HG03066 (cell line): ENCODE results near the gene CYCS.
"Not testable (repeated sequence)": the region's sequence is repeated elsewhere in the genome, so short reads cannot be mapped to it uniquely, and the experiment has no call there.

Experiments
- ATAC-seq: cut with Tn5 transposase; IDR thresholded peaks from one replicate; pipeline ENCODE4 v1.9.1; 2021; ENCODE audit warnings: low read depth; ENCODE audit not compliant: unreplicated experiment

The CYCS gene

GRCh38 chr7:25125137-25125946, at the start of gene CYCS:
TSS of gene CYCS (minus strand) at chr7:25125260. CDS start at chr7:25124119, 1,141 bp downstream.
- ATAC-seq: peak; percentile 90

- ATAC-seq: no peak
Measured at GRCh38 chr7:25173184-25173583, 48.1 kb upstream of the CYCS start.

DNA sequence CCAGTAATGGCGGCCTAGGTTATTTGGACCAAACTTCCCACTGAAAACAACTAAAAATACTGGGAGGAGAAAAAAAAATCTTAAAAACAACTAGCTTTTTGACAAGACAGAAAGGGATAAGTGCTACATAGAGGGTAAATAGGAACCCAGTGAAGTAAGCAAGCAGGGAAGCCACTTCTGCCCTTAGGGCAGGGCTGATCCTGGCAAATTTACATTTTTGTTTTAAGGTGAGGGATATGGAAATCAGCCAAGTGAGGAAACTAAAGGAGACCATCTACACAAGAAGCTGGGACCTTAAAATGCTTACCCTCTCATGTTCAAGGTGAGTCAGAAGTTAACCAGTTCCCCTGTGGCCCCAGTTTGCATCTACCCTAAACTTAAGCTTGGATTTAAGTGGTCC, 46.5 kb upstream of the CYCS start:
- no peak for ATAC-seq

GRCh38 chr7:25171071-25171470, 46.0 kb upstream of the CYCS start:
- ATAC-seq: no peak

GRCh38 chr7:25169683-25170082, 44.6 kb upstream of the CYCS start:
- no peak for ATAC-seq

DNA sequence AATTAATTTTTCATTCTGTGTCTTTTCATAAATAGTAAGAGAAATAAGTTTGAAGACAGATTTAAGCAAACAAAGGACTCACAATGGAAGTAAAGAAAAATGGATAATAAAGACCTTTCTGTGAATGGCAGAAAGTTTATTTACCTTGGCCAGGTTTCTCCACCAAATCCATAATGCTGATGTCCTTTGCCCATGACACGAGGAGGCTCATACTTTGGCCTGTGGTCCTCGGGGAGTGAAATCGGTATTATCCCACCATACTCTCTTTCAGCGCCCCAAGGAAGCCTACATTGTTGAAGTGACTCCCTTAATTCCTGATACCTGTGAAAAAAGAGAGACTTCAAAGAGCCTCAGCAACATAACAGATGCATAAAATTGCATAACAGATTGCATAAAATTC, 43.1 kb upstream of the CYCS start:
- ATAC-seq: no peak

DNA sequence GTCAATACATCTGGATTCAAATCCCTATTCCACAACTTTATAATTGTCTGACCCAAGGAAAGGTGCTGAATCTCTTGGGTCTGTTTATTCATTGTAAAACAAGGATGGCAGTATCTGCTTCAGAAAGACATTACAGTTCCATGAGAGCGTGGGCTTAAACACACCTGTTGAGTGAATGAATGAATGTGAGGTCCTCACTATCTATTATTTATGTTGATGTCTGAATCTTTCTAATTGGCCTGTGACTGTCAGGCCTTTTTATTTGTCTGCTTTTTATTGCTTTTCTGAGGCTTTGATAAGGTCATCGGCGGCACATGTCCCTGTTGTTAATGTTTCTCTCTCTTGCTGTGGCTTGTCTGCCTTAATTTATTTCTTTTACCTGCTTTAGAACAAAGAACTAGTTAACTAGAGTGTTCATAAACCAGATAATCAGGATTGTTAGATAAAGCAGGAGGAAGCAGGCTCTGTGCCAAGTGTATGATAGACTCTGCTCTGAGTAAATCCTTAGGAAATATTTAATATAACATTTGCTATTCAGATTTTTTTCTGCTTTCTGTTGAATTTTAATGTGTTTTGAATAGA, 42.3 kb upstream of the CYCS start:
- ATAC-seq: no peak

DNA sequence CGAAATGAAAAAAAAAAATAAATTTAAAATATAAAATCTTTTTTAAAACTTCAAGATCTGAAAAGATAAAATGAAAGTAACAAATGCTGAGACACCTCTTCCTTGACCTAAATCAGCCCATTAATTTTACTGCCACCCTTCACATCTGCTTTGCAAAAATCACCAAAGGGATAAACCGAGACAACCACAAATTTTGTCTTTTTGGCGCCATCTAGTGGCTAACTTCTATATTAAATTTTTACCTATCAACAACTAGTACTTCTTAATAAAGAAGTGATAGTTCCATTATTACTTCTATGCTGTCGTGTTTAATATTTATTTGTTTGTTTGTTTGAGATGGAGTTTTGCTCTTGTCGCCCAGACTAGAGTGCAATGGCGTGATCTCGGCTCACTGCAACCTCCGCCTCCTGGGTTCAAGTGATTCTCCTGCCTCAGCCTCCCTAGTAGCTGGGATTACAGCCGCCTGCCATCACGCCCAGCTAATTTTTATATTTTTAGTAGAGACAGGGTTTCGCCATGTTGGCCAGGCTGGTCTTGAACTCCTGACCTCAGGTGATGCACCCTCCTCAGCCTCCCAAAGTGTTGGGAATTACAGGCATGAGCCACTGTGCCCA, 35.0 kb upstream of the CYCS start:
- ATAC-seq: not testable (repeated sequence)

DNA sequence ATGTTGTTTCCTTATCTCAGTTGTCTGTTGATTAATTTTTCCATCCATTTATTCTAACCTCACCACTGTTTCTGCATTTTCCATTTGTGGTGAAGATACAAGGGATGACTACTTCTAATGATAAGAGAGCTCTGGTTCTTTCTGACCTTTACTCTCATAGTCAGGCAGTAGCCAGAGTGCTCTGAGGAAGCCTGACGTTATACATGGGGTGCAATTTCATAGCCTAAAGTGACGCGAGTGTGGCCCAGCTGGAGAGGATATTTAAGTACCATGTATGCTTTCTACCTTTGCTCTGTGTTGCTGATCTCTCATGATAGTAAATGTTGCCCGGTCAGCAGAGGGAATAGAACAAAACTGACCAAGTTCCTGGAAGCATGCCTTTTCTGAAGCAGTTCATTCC, 33.9 kb upstream of the CYCS start:
- ATAC-seq: no peak

DNA sequence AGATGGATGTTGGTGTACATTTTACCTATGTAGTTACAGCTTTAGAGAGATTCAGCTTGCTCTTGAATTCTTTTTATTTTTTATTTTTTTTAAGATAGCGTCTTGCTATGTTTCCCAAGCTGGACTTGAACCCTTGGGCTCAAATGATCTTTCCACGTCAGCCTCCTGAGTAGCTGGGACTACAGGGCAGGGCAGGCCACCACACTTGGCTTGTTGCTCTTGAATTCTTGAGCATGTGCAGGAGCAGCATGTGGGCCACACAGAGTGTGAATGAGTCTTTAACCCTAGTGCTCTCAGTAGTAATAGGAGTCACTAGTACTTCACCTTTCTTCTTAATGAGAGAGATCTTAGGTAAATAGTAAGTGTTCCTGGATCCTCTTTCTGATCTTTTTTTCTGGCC, 26.7 kb upstream of the CYCS start:
- no peak for ATAC-seq

GRCh38 chr7:25149836-25150235, 24.8 kb upstream of the CYCS start:
- no peak for ATAC-seq

- ATAC-seq: no peak
Measured at GRCh38 chr7:25148772-25149575, 23.9 kb upstream of the CYCS start.

GRCh38 chr7:25143763-25144162, 18.7 kb upstream of the CYCS start:
- ATAC-seq: no peak

DNA sequence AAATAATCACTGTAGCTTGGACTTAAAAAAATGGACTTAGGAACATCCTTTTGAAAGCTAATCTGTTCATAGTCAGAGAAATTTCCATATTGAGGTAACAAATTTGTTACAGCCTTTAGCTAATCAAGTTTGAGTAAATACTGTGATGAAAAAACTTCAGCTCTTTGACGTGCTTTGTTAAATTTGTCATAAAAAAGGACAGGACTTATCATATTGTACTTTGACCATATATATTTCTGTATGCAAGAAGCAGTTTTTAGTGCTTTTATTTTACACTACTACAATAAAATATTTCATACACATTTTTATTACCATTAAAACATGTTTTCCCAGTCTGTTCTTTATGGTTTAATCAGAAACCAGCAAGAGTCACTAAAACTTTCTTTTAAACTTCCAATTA, 14.5 kb upstream of the CYCS start:
- ATAC-seq: no peak

- no peak for ATAC-seq
Measured at GRCh38 chr7:25134358-25135010, 9.4 kb upstream of the CYCS start.

GRCh38 chr7:25132430-25132829, 7.4 kb upstream of the CYCS start:
- ATAC-seq: no peak

- ATAC-seq: no peak
Measured at GRCh38 chr7:25126751-25127150, 1.7 kb upstream of the CYCS start.

- ATAC-seq: peak; percentile 6
Measured at GRCh38 chr7:25124465-25125136, 459 bp downstream of the CYCS start.

GRCh38 chr7:25122373-25122772, 2.7 kb downstream of the CYCS start:
- ATAC-seq: no peak

GRCh38 chr7:25121599-25121998, 3.5 kb downstream of the CYCS start:
- no peak for ATAC-seq
